Measurements from ENCODE around the gene CUL5.

- TF ChIP-seq CTCF (IDR thresholded peaks at IDR 0.05; ENCODE audit: low read length) (no peak), EZH2 (IDR thresholded peaks at IDR 0.05; ENCODE audit: borderline replicate concordance, low read length) (no peak)
These were observed 103.4 kb downstream of the CUL5 start for GRCh38 chr11:108112057-108112456.
